ENCODE measurements around the gene PWP2.
"Not testable (repeated sequence)": the region's sequence is repeated elsewhere in the genome, so short reads cannot be mapped to it uniquely, and the experiment has no call there.

PWP2 gene

GRCh38 chr21:44163167-44163653 lies 56.0 kb downstream of the PWP2 start:
- H3K4me3 ChIP-seq (ENCODE audit: low read depth, low read length), result not testable (repeated sequence)

- H3K4me3 ChIP-seq (ENCODE audit: low read depth, low read length), result not testable (repeated sequence)
These were observed 58.7 kb downstream of the PWP2 start for GRCh38 chr21:44165933-44166332.

GRCh38 chr21:44167527-44167926 lies 60.3 kb downstream of the PWP2 start:
- not testable (repeated sequence) for H3K4me3 ChIP-seq (ENCODE audit: low read depth, low read length)

- not testable (repeated sequence) for H3K4me3 ChIP-seq (ENCODE audit: low read depth, low read length)
These were observed 63.1 kb downstream of the PWP2 start for GRCh38 chr21:44170326-44170725.

- H3K4me3 ChIP-seq (ENCODE audit: low read depth, low read length), result not testable (repeated sequence)
These were observed 63.7 kb downstream of the PWP2 start for GRCh38 chr21:44170863-44171262.

- not testable (repeated sequence) for H3K4me3 ChIP-seq (ENCODE audit: low read depth, low read length)
These were observed 64.9 kb downstream of the PWP2 start for GRCh38 chr21:44171962-44172572.

- not testable (repeated sequence) for H3K4me3 ChIP-seq (ENCODE audit: low read depth, low read length)
These were observed 65.5 kb downstream of the PWP2 start for GRCh38 chr21:44172741-44173140.

- not testable (repeated sequence) for H3K4me3 ChIP-seq (ENCODE audit: low read depth, low read length)
These were observed 68.0 kb downstream of the PWP2 start for GRCh38 chr21:44175189-44175588.

- H3K4me3 ChIP-seq (ENCODE audit: low read depth, low read length), result not testable (repeated sequence)
These were observed 68.9 kb downstream of the PWP2 start for GRCh38 chr21:44176127-44176526.

All from WI38 (cell line).